H1 (cell line): Measurements from ENCODE around the gene COL6A1. TPM values are rescaled to one million over a fixed set of nuclear protein-coding genes. Genes with fewer than 3 reads are reported as not detected.

ENCODE experiments used
- CTCF ChIA-PET: fragments of 300-600 bp; sonication (Branson Sonifier 250); formaldehyde crosslinking; loops from one replicate; lab custom pipeline; 2021; ENCODE audit not compliant: partially characterized antibody; lab: Charles Lee
- POLR2A ChIA-PET: fragments of 300-600 bp; sonication (Branson Sonifier 250); formaldehyde crosslinking; loops from one replicate; lab custom pipeline; 2021; ENCODE audit warnings: inconsistent platforms; ENCODE audit not compliant: partially characterized antibody; lab: Charles Lee
- DNase-seq, 2 experiments: peaks; one replicate each; pipeline versions ENCODE4 v3.0.0 to v3.0.0-alpha.2; 2010 to 2022; ENCODE audit warnings: low spot score in 2 of 2, low read depth in 1 of 2, mixed read lengths in 1 of 2
- FAIRE-seq: peaks from 2 replicates; lab custom pipeline; 2011; peaks lifted over from hg19 to GRCh38; lab: Jason Lieb, UNC
- H2AFZ ChIP-seq: 2 replicates; pipeline ENCODE4 v1.8.1; 2012; ENCODE audit warnings: low read length, inconsistent platforms
- H2AK5ac ChIP-seq: 2 replicates; pipeline ENCODE4 v1.6.1; 2013; ENCODE audit warnings: low read depth, low read length
- H2BK120ac ChIP-seq: replicated peaks from 2 replicates; pipeline ENCODE3; 2013; ENCODE audit warnings: low read depth, low read length, inconsistent platforms
- H2BK12ac ChIP-seq: 2 replicates; pipeline ENCODE4 v1.6.1; 2013; ENCODE audit warnings: low read depth, low read length
- H2BK15ac ChIP-seq: 2 replicates; pipeline ENCODE4 v1.6.1; 2013; ENCODE audit warnings: low read length
- H2BK20ac ChIP-seq: 2 replicates; pipeline ENCODE4 v1.6.1; 2013; ENCODE audit warnings: low read length
- H2BK5ac ChIP-seq: 2 replicates; pipeline ENCODE4 v1.6.1; 2013; ENCODE audit warnings: low read depth, low read length
- H3K14ac ChIP-seq: 2 replicates; pipeline ENCODE4 v1.6.1; 2013; ENCODE audit warnings: inconsistent platforms; ENCODE audit not compliant: insufficient read length
- H3K18ac ChIP-seq: 2 replicates; pipeline ENCODE4 v1.6.1; 2013; ENCODE audit warnings: low read length; ENCODE audit errors: extremely low read depth
- H3K23ac ChIP-seq: 2 replicates; pipeline ENCODE4 v1.6.1; 2013; ENCODE audit warnings: inconsistent platforms; ENCODE audit not compliant: insufficient read length
- H3K23me2 ChIP-seq: 2 replicates; pipeline ENCODE4 v1.6.1; 2013; ENCODE audit warnings: low read depth, low read length
- H3K27ac ChIP-seq: 2 replicates; pipeline ENCODE4 v1.6.1; 2011; ENCODE audit warnings: low read depth, low read length, inconsistent platforms
- H3K27me3 ChIP-seq, 4 experiments: replicated peaks in 1 of 4; 1 replicate in 1 of 4; 2 replicates in 3 of 4; pipeline versions ENCODE4 v1.6.1 to v1.8.1; 2011 to 2013; ENCODE audit warnings: low read length in 3 of 4, mild to moderate bottlenecking in 3 of 4, inconsistent platforms in 2 of 4, mixed read lengths in 2 of 4, moderate library complexity in 1 of 4; ENCODE audit not compliant: control insufficient read depth in 3 of 4, insufficient read depth in 3 of 4; ENCODE audit errors: extremely low read depth in 1 of 4
- H3K36me3 ChIP-seq, 4 experiments: 2 replicates each; pipeline versions ENCODE4 v1.6.1 to v1.8.1; 2011 to 2013; ENCODE audit warnings: mild to moderate bottlenecking in 4 of 4, low read length in 3 of 4, moderate library complexity in 2 of 4, control low read depth in 1 of 4, inconsistent platforms in 1 of 4; ENCODE audit not compliant: insufficient read depth in 4 of 4, control insufficient read depth in 2 of 4
- H3K4ac ChIP-seq: replicated peaks from 2 replicates; pipeline ENCODE3; 2013; ENCODE audit warnings: low read length, low read depth, mixed read lengths, inconsistent platforms; ENCODE audit not compliant: insufficient read length
- H3K4me1 ChIP-seq, 4 experiments: replicated peaks in 1 of 4; 1 replicate in 1 of 4; 2 replicates in 3 of 4; pipeline versions ENCODE4 v1.6.1 to v1.8.1; 2011 to 2013; ENCODE audit warnings: low read length in 3 of 4, inconsistent platforms in 2 of 4, mixed read lengths in 1 of 4; ENCODE audit not compliant: insufficient read depth in 4 of 4, control insufficient read depth in 3 of 4
- H3K4me2 ChIP-seq, 2 experiments: 2 replicates each; pipeline versions ENCODE4 v1.6.1 to v1.8.1; 2011 to 2013; ENCODE audit warnings: low read depth in 2 of 2, low read length in 2 of 2, control low read depth in 1 of 2, inconsistent platforms in 1 of 2, mild to moderate bottlenecking in 1 of 2; ENCODE audit not compliant: insufficient read depth in 1 of 2
- H3K4me3 ChIP-seq, 4 experiments: fragments of 200-600, 300-600 bp in 1 of 4; sonication (generic), shearing (Covaris generic), sonication (Bioruptor Twin) in 1 of 4; 2 replicates each; pipeline versions ENCODE4 v1.5.1 to v1.8.1; 2011 to 2016; ENCODE audit warnings: low read length in 4 of 4, low read depth in 3 of 4, control low read depth in 2 of 4, inconsistent platforms in 2 of 4, mild to moderate bottlenecking in 2 of 4, mixed read lengths in 1 of 4, moderate library complexity in 1 of 4; ENCODE audit not compliant: insufficient read depth in 2 of 4; ENCODE audit errors: extremely low read depth in 1 of 4
- H3K56ac ChIP-seq: replicated peaks from 2 replicates; pipeline ENCODE3; 2013; ENCODE audit warnings: low read depth, mild to moderate bottlenecking, mixed read lengths, low read length, inconsistent platforms; ENCODE audit not compliant: insufficient read length
- H3K79me1 ChIP-seq: 2 replicates; pipeline ENCODE4 v1.6.1; 2013; ENCODE audit warnings: low read depth, low read length, control low read depth
- H3K79me2 ChIP-seq, 2 experiments: 2 replicates each; pipeline versions ENCODE4 v1.6.1 to v1.8.1; 2012 to 2013; ENCODE audit warnings: low read length in 2 of 2, mild to moderate bottlenecking in 2 of 2, inconsistent platforms in 1 of 2; ENCODE audit not compliant: insufficient read depth in 2 of 2, control insufficient read depth in 1 of 2
- H3K9ac ChIP-seq, 4 experiments: replicated peaks in 1 of 4; 1 replicate in 1 of 4; 2 replicates in 3 of 4; pipeline versions ENCODE4 v1.6.1 to v1.8.1; 2011 to 2013; ENCODE audit warnings: low read depth in 3 of 4, low read length in 3 of 4, control low read depth in 2 of 4, mild to moderate bottlenecking in 2 of 4, moderate library complexity in 2 of 4, inconsistent platforms in 1 of 4; ENCODE audit errors: extremely low read depth in 1 of 4
- H3K9me3 ChIP-seq, 2 experiments: 2 replicates each; pipeline versions ENCODE4 v1.6.1 to v1.8.1; 2012 to 2013; ENCODE audit warnings: mild to moderate bottlenecking in 2 of 2, moderate library complexity in 2 of 2, control low read depth in 1 of 2, inconsistent platforms in 1 of 2, low read depth in 1 of 2, low read length in 1 of 2, mixed read lengths in 1 of 2; ENCODE audit not compliant: insufficient read depth in 2 of 2
- H4K20me1 ChIP-seq, 2 experiments: replicated peaks in 1 of 2; 2 replicates each; pipeline versions ENCODE3 to v1.8.1; 2011 to 2013; ENCODE audit warnings: inconsistent platforms in 2 of 2, low read length in 2 of 2, mild to moderate bottlenecking in 1 of 2; ENCODE audit not compliant: insufficient read depth in 2 of 2, control insufficient read depth in 1 of 2
- H4K5ac ChIP-seq: 2 replicates; pipeline ENCODE4 v1.6.1; 2013; ENCODE audit warnings: low read length, low read depth, mixed read lengths, inconsistent platforms; ENCODE audit not compliant: insufficient read length
- H4K8ac ChIP-seq: 2 replicates; pipeline ENCODE4 v1.8.0; 2013; ENCODE audit warnings: mild to moderate bottlenecking, moderate library complexity, low read length, inconsistent platforms; ENCODE audit not compliant: insufficient read depth; ENCODE audit errors: extremely low read depth
- H4K91ac ChIP-seq: replicated peaks from 2 replicates; pipeline ENCODE3; 2013; ENCODE audit warnings: low read length, mixed read lengths, inconsistent platforms; ENCODE audit not compliant: insufficient read length
- HDAC2 ChIP-seq, 2 experiments: fragments of 300-600 bp in 1 of 2; sonication (generic) in 1 of 2; IDR thresholded peaks; 2 replicates each; pipeline ENCODE4 v1.6.1; 2011 to 2012; ENCODE audit warnings: low read depth in 2 of 2, low read length in 2 of 2, mild to moderate bottlenecking in 2 of 2, moderate library complexity in 2 of 2, borderline replicate concordance in 1 of 2, inconsistent platforms in 1 of 2
- NANOG ChIP-seq: IDR thresholded peaks from 2 replicates; pipeline ENCODE4 v1.6.1; 2011; ENCODE audit warnings: low read length, low read depth, mild to moderate bottlenecking, inconsistent platforms; ENCODE audit not compliant: insufficient read depth, poor library complexity, severe bottlenecking
- POU5F1 ChIP-seq: IDR thresholded peaks from 2 replicates; pipeline ENCODE4 v1.6.1; 2011; ENCODE audit warnings: low read depth, mild to moderate bottlenecking, low read length, moderate library complexity
- RAD21 ChIP-seq, 2 experiments: IDR thresholded peaks in 1 of 2; conservative IDR thresholded peaks in 1 of 2; 2 replicates each; pipeline ENCODE4 v1.6.1; 2011; ENCODE audit warnings: low read depth in 2 of 2, low read length in 2 of 2, improper control_type of control experiment in 1 of 2, inconsistent platforms in 1 of 2, mild to moderate bottlenecking in 1 of 2, moderate library complexity in 1 of 2
- RFX5 ChIP-seq: IDR thresholded peaks from 2 replicates; pipeline ENCODE4 v1.6.1; 2011; ENCODE audit warnings: low read depth, low read length, improper control_type of control experiment, borderline replicate concordance
- SIN3A ChIP-seq, 2 experiments: IDR thresholded peaks in 1 of 2; conservative IDR thresholded peaks in 1 of 2; 2 replicates each; pipeline ENCODE4 v1.6.1; 2011 to 2012; ENCODE audit warnings: low read length in 2 of 2, improper control_type of control experiment in 1 of 2, low read depth in 1 of 2, mild to moderate bottlenecking in 1 of 2
- TAF1 ChIP-seq: IDR thresholded peaks from 2 replicates; pipeline ENCODE4 v1.6.1; 2011; ENCODE audit warnings: mild to moderate bottlenecking, low read depth, low read length
- TBP ChIP-seq: IDR thresholded peaks from 2 replicates; pipeline ENCODE4 v1.6.1; 2011; ENCODE audit warnings: low read depth, low read length, improper control_type of control experiment
- TCF12 ChIP-seq: IDR thresholded peaks from 2 replicates; pipeline ENCODE4 v1.6.1; 2011; ENCODE audit warnings: low read depth, mild to moderate bottlenecking, low read length
- WGBS, 2 experiments: shearing (Covaris generic) in 1 of 2; methylation state at CpG; one replicate each; pipeline versions ENCODE4 v1.1.6 to v1.1.7; 2013 to 2015; ENCODE audit warnings: low lambda C conversion rate in 2 of 2, mixed read lengths in 2 of 2, inconsistent platforms in 1 of 2, low coverage in 1 of 2, missing lambda C conversion rate in 1 of 2; ENCODE audit not compliant: insufficient replicate concordance in 2 of 2, insufficient coverage in 1 of 2, insufficient read length in 1 of 2; ENCODE audit errors: extremely low coverage in 1 of 2, missing lambda C conversion rate in 1 of 2; 5-methylcytosine and 5-hydroxymethylcytosine counted together
- polyA plus RNA-seq, 7 experiments: library from polyadenylated mRNA; depleted of rRNA in 3 of 7; stranded (reverse) in 5 of 7; unstranded in 2 of 7; fragments of >200 nt in 5 of 7; fragments of 200-250 nt in 2 of 7; gene quantifications; 1 replicate in 5 of 7; 2 replicates in 1 of 7; 4 replicates in 1 of 7; pipeline versions ENCODE4 v1.2.1 to v1.2.3, GENCODE V29; 2011 to 2013; ENCODE audit warnings: missing spikeins in 2 of 7, mixed read lengths in 2 of 7
- total RNA-seq: library from RNA; stranded (reverse); fragmentation: NEBNext Ultra II Directional; extraction: Animal tissue kit (Norgen Biotek cat#: 25700); gene quantifications from 2 replicates; pipeline ENCODE4 v1.2.1, GENCODE V29; 2021

Gene COL6A1
- total and polyA plus RNA-seq, 2 of the 8 experiments (the other 6 are each of a cell fraction or from before 2014, with no cell fraction given): 100 to 115 TPM

DNA sequence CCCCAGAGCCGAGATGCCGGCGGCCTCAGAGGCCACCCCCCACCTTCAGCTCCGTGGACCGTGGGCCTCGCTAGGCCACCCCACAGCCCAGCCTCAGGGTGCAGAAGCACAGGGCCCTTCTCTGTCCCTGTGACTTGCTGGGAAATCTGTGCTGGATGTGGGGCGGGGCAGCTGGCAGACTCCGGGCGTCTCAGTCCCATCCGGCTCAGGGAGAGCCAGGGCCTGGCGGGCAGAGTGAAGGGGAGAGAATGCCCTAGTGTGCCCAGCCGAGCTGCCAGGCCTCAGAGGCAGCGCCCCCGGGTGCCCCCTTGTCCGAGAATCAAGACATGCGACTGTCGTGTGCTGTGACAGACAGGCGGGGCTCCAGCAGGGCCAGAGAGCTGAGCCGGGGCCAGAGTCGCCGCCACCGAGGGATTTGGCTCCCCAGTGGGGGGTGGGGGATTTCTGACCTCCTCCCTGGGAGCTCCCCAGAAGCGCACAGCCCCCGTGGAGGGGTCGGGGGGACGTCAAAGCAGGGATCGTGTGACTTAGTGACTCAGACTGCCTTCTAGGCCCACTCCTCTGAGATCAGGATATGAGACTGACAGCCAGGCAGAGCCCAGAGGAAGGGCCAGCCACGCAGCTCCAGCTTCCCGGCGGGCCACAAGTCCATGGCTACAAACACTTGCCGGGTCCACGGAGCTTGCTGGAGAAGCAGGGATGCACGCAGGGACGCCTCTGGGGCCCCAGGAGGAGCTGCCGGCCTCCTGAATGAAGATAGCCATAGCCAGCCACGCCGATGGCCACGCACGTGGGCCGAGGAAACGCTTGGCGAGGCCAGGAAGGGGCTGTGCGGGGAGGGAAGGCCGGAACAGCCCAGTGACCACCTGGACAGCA, 11.9 kb downstream of the COL6A1 start:
- Histone ChIP-seq H3K14ac (no peak overlapping the region), H4K91ac (no peak overlapping the region), H4K5ac (no peak overlapping the region), H2BK20ac (no peak overlapping the region), H3K79me2 (no peaks in the 10 kb centered on the region), H3K23me2 (no peaks in the 10 kb centered on the region), H3K79me1 (no peaks in the 10 kb centered on the region), H3K9ac (no peak overlapping the region), H3K18ac (no peak overlapping the region), H2BK12ac (no peak overlapping the region), H4K20me1 (peaks cover 0 to 10% of the 10 kb centered on the region in 2 experiments), H3K27ac (no peak overlapping the region), H2BK120ac (no peak overlapping the region), H2AK5ac (no peak overlapping the region), H3K4me2 (no peak overlapping the region), H4K8ac (no peak overlapping the region; the same call in 1 of the 2 replicates), H2BK5ac (no peak overlapping the region), H2BK15ac (no peak overlapping the region), H3K23ac (no peak overlapping the region), H3K4ac (no peak overlapping the region), H3K36me3 (peaks cover 4 to 56% (median 9%) of the 10 kb centered on the region in 4 experiments; a peak in 4 of 8 replicates), H2AFZ (no peak overlapping the region), H3K9me3 (no peaks in the 10 kb centered on the region), H3K4me1 (no peaks in the 10 kb centered on the region), H3K4me3 (no peak overlapping the region), H3K56ac (no peak overlapping the region), H3K27me3 (no peaks in the 10 kb centered on the region)
- FAIRE-seq: no peak
- ChIA-PET CTCF (interaction anchor here (0.6 to 1.6 kb wide), 4 partner anchors 12 to 507 kb away, joined by 3 to 6 read pairs (median 4); partner anchors contain the start of gene COL6A1), POLR2A (no interaction called here)
- no peak for DNase-seq
- no peak for TF ChIP-seq TAF1
- TF ChIP-seq POU5F1: no peak
- no peak for TF ChIP-seq HDAC2 (IDR thresholded peaks at IDR 0.05; ENCODE audit: borderline replicate concordance in 1 of 2, low read depth in 2 of 2, low read length in 2 of 2)
- no peak for TF ChIP-seq RFX5
- TF ChIP-seq NANOG: no peak
- TF ChIP-seq TBP: no peak
- TF ChIP-seq TCF12: no peak
- TF ChIP-seq RAD21 (IDR thresholded peaks at IDR 0.05 in 1 of 2, conservative IDR thresholded peaks at IDR 0.05 in 1 of 2; ENCODE audit: low read depth in 2 of 2, low read length in 2 of 2): no peak
- no peak for TF ChIP-seq SIN3A (conservative IDR thresholded peaks at IDR 0.05 in 1 of 2, IDR thresholded peaks at IDR 0.05 in 1 of 2; ENCODE audit: low read depth in 1 of 2, low read length in 2 of 2)
- WGBS, 2 experiments: 92% methylated on average over 39 of the region's 44 CpGs; no CpG with 5 or more reads in 1 of the 2 experiments
